GM23338 (cell line): ENCODE measurements around the gene COBLL1. TPM values are rescaled to one million over a fixed set of nuclear protein-coding genes. Genes with fewer than 3 reads are reported as not detected.
"Not testable (repeated sequence)": the region's sequence is repeated elsewhere in the genome, so short reads cannot be mapped to it uniquely, and the experiment has no call there.

Experiments
- ATAC-seq: fragments of 200-7000 bp; cut with Tn5 transposase; 3 replicates; pipeline ENCODE4 v1.9.1; 2020
- DNase-seq: peaks from one replicate; pipeline ENCODE4 v3.0.0-alpha.2; 2015; ENCODE audit warnings: low spot score
- H2AFZ ChIP-seq: fragments of 200-600 bp; sonication (generic); 2 replicates; pipeline ENCODE4 v1.8.0; 2016; ENCODE audit warnings: antibody characterized with exemption, mild to moderate bottlenecking, moderate library complexity
- H3F3A ChIP-seq: fragments of 200-600 bp; sonication (generic); replicated peaks from 2 replicates; pipeline ENCODE4 v1.8.0; 2017; ENCODE audit warnings: antibody characterized with exemption, mixed run types, low read depth
- H3K27ac ChIP-seq: fragments of 200-600 bp; sonication (generic); 2 replicates; pipeline ENCODE4 v1.6.1; 2016; ENCODE audit warnings: low read depth
- H3K27me3 ChIP-seq: fragments of 200-600 bp; sonication (generic); 2 replicates; pipeline ENCODE4 v1.8.0; 2016; ENCODE audit warnings: mild to moderate bottlenecking, mixed run types, moderate library complexity; ENCODE audit not compliant: insufficient read depth
- H3K36me3 ChIP-seq: fragments of 200-600 bp; sonication (generic); 2 replicates; pipeline ENCODE4 v1.8.0; 2016; ENCODE audit warnings: mild to moderate bottlenecking; ENCODE audit not compliant: insufficient read depth
- H3K4me1 ChIP-seq: fragments of 200-600 bp; sonication (generic); 2 replicates; pipeline ENCODE4 v1.8.0; 2016; ENCODE audit warnings: mild to moderate bottlenecking, moderate library complexity; ENCODE audit not compliant: insufficient read depth
- H3K4me2 ChIP-seq: fragments of 200-600 bp; sonication (generic); 2 replicates; pipeline ENCODE4 v1.7.1; 2017; ENCODE audit warnings: mixed run types
- H3K4me3 ChIP-seq: fragments of 200-600 bp; sonication (generic); 2 replicates; pipeline ENCODE4 v1.6.1; 2016; ENCODE audit warnings: mixed run types
- H3K79me2 ChIP-seq: fragments of 200-600 bp; sonication (generic); replicated peaks from 2 replicates; pipeline ENCODE4 v1.8.0; 2017; ENCODE audit warnings: mild to moderate bottlenecking; ENCODE audit not compliant: insufficient read depth
- H3K9me2 ChIP-seq: fragments of 200-600 bp; sonication (generic); 2 replicates; pipeline ENCODE4 v1.8.0; 2017; ENCODE audit not compliant: insufficient read depth
- H4K20me1 ChIP-seq: fragments of 200-600 bp; sonication (generic); replicated peaks from 2 replicates; pipeline ENCODE4 v1.8.0; 2017; ENCODE audit warnings: mild to moderate bottlenecking; ENCODE audit not compliant: insufficient read depth
- H3K27ac Mint-ChIP-seq: 2 replicates; pipeline ENCODE4 v1.8.0; 2020; ENCODE audit warnings: inconsistent platforms, mild to moderate bottlenecking, moderate library complexity, mixed read lengths
- H3K27me3 Mint-ChIP-seq: 3 replicates; pipeline ENCODE4 v1.8.0; 2022; ENCODE audit warnings: low read depth, mild to moderate bottlenecking, moderate library complexity, mixed read lengths, inconsistent platforms; ENCODE audit not compliant: insufficient read depth, poor library complexity
- H3K36me3 Mint-ChIP-seq: 3 replicates; pipeline ENCODE4 v1.8.0; 2021; ENCODE audit warnings: low read depth, mild to moderate bottlenecking, inconsistent platforms, moderate library complexity, mixed read lengths
- H3K4me1 Mint-ChIP-seq: 3 replicates; pipeline ENCODE4 v1.8.0; 2020; ENCODE audit warnings: mild to moderate bottlenecking, inconsistent platforms, mixed read lengths
- H3K4me3 Mint-ChIP-seq: 3 replicates; pipeline ENCODE4 v1.8.0; 2021; ENCODE audit warnings: moderate library complexity, mild to moderate bottlenecking, inconsistent platforms, mixed read lengths
- H3K9me3 Mint-ChIP-seq: 3 replicates; pipeline ENCODE4 v1.8.0; 2020; ENCODE audit warnings: moderate library complexity, mild to moderate bottlenecking, inconsistent platforms, mixed read lengths
- CREB1 ChIP-seq: fragments of 250-450 bp; sonication (Bioruptor Pico); IDR thresholded peaks from 2 replicates; pipeline ENCODE4 v1.5.0; 2020; ENCODE audit warnings: low read depth, mild to moderate bottlenecking, moderate library complexity
- CTCF ChIP-seq, 2 experiments: fragments of 200-600 bp in 1 of 2; sonication (generic) in 1 of 2; conservative IDR thresholded peaks; 2 replicates each; pipeline versions ENCODE4 v1.5.1 to v1.6.1; 2016 to 2017; ENCODE audit warnings: antibody characterized with exemption in 2 of 2, low read depth in 2 of 2, mild to moderate bottlenecking in 2 of 2, moderate library complexity in 1 of 2
- ETS1 ChIP-seq: IDR thresholded peaks from 2 replicates; pipeline ENCODE4 v1.6.1; 2016; ENCODE audit warnings: antibody characterized with exemption
- EZH2 ChIP-seq: fragments of 200-600 bp; sonication (generic); IDR thresholded peaks from one replicate; pipeline ENCODE4 v1.8.0; 2017; ENCODE audit warnings: antibody characterized with exemption, mild to moderate bottlenecking, low read depth; ENCODE audit not compliant: unreplicated experiment
- EZH2phosphoT487 ChIP-seq: fragments of 200-600 bp; sonication (generic); IDR thresholded peaks from one replicate; pipeline ENCODE4 v1.8.1; 2018; ENCODE audit warnings: antibody characterized with exemption; ENCODE audit not compliant: unreplicated experiment
- JUNB ChIP-seq: IDR thresholded peaks from one replicate; pipeline ENCODE4 v1.6.1; 2016; ENCODE audit warnings: antibody characterized with exemption; ENCODE audit not compliant: unreplicated experiment
- NANOG ChIP-seq: IDR thresholded peaks from 2 replicates; pipeline ENCODE4 v1.6.1; 2016; ENCODE audit warnings: antibody characterized with exemption, borderline replicate concordance
- POLR2AphosphoS5 ChIP-seq: IDR thresholded peaks from 2 replicates; pipeline ENCODE4 v1.6.1; 2016; ENCODE audit warnings: antibody characterized with exemption, low read depth
- REST ChIP-seq: IDR thresholded peaks from one replicate; pipeline ENCODE4 v1.6.1; 2018; ENCODE audit warnings: antibody characterized with exemption; ENCODE audit not compliant: unreplicated experiment
- STAT1 ChIP-seq: IDR thresholded peaks from one replicate; pipeline ENCODE4 v1.6.1; 2016; ENCODE audit warnings: antibody characterized with exemption; ENCODE audit not compliant: unreplicated experiment
- ZNF331 ChIP-seq: fragments of 250-450 bp; sonication (Bioruptor Pico); IDR thresholded peaks from 2 replicates; pipeline ENCODE4 v1.5.0; 2020; ENCODE audit warnings: low read depth, mild to moderate bottlenecking, moderate library complexity
- polyA plus RNA-seq: library from polyadenylated mRNA; unstranded; fragments of >200 nt; fragmentation: Nextera tagmentation; extraction: Ambion mirVana; gene quantifications from 2 replicates; pipeline ENCODE4 v1.2.1, GENCODE V29; 2016
- total RNA-seq: library from RNA; depleted of rRNA; stranded (reverse); fragments of >200 nt; shearing (Covaris generic); gene quantifications from 2 replicates; pipeline ENCODE4 v1.2.3, GENCODE V29; 2014

The COBLL1 gene
- total and polyA plus RNA-seq, 2 experiments from 2014 or later, result 2.9 to 7.4 TPM

- H3K4me2 ChIP-seq, H3K27ac ChIP-seq, H3K36me3 ChIP-seq, H3K4me1 Mint-ChIP-seq, H2AFZ ChIP-seq, H3K27ac Mint-ChIP-seq, H3K9me3 Mint-ChIP-seq, H3K79me2 ChIP-seq, H3K9me2 ChIP-seq, DNase-seq, H3K27me3 ChIP-seq, ATAC-seq, H3K4me3 Mint-ChIP-seq, H3K4me1 ChIP-seq, H3K36me3 Mint-ChIP-seq, H3K4me3 ChIP-seq, H3F3A ChIP-seq, H4K20me1 ChIP-seq, H3K27me3 Mint-ChIP-seq: not testable (repeated sequence)
Measured at GRCh38 chr2:164859906-164860693, 18.5 kb upstream of the COBLL1 start.

- Mint-ChIP-seq H3K36me3 (no peaks in the 10 kb centered on the region), H3K9me3 (no peaks in the 10 kb centered on the region), H3K27me3 (peaks cover 2% of the 10 kb centered on the region), H3K27ac (no peak overlapping the region), H3K4me1 (no peaks in the 10 kb centered on the region), H3K4me3 (no peak overlapping the region)
- Histone ChIP-seq H3K4me2 (no peak overlapping the region), H3K27me3 (no peaks in the 10 kb centered on the region), H3K4me1 (no peaks in the 10 kb centered on the region), H3K36me3 (no peaks in the 10 kb centered on the region), H3K27ac (no peak overlapping the region), H4K20me1 (no peaks in the 10 kb centered on the region), H3K4me3 (no peak overlapping the region), H3F3A (no peaks in the 10 kb centered on the region), H2AFZ (no peak overlapping the region), H3K9me2 (no peaks in the 10 kb centered on the region), H3K79me2 (no peaks in the 10 kb centered on the region)
- no peak for DNase-seq
- ATAC-seq, result no peak
- TF ChIP-seq EZH2, result no peak
- no peak for TF ChIP-seq CREB1
- TF ChIP-seq POLR2AphosphoS5, result no peak
- TF ChIP-seq NANOG, result no peak
- no peak for TF ChIP-seq JUNB
- no peak for TF ChIP-seq CTCF (conservative IDR thresholded peaks at IDR 0.05; ENCODE audit: low read depth in 2 of 2)
- TF ChIP-seq STAT1, result no peak
- TF ChIP-seq ZNF331, result no peak
- TF ChIP-seq EZH2phosphoT487, result no peak
- TF ChIP-seq REST, result no peak
- no peak for TF ChIP-seq ETS1
Measured at GRCh38 chr2:164859251-164859818, 17.7 kb upstream of the COBLL1 start.
